Keratinocyte (primary cell): ENCODE results near the gene ASS1. TPM values are rescaled to one million over a fixed set of nuclear protein-coding genes. Genes with fewer than 3 reads are reported as not detected.
A peak's percentile ranks its signal among the peaks of the same experiment; 100 is the strongest.

Experiments
- DNase-seq: peaks from one replicate; pipeline ENCODE4 v3.0.0-alpha.2; 2011; ENCODE audit warnings: low read depth, missing footprints, low spot score
- FAIRE-seq: peaks from 2 replicates; lab custom pipeline; 2011; peaks lifted over from hg19 to GRCh38; lab: Jason Lieb, UNC
- H2AFZ ChIP-seq: 2 replicates; pipeline ENCODE4 v1.6.0; 2012; ENCODE audit warnings: low read length, control low read depth, inconsistent platforms; ENCODE audit not compliant: control insufficient read depth
- H3K27ac ChIP-seq: 2 replicates; pipeline ENCODE4 v1.5.1; 2011; ENCODE audit warnings: low read length; ENCODE audit not compliant: control insufficient read depth, insufficient read depth
- H3K27me3 ChIP-seq: 3 replicates; pipeline ENCODE4 v1.6.0; 2011; ENCODE audit warnings: low read length; ENCODE audit not compliant: control insufficient read depth, insufficient read depth; ENCODE audit errors: extremely low read depth
- H3K36me3 ChIP-seq, 2 experiments: 2 replicates in 1 of 2; 3 replicates in 1 of 2; pipeline ENCODE4 v1.5.1; 2011; ENCODE audit warnings: low read length in 2 of 2, mild to moderate bottlenecking in 1 of 2; ENCODE audit not compliant: control insufficient read depth in 2 of 2, insufficient read depth in 2 of 2; ENCODE audit errors: extremely low read depth in 1 of 2
- H3K4me1 ChIP-seq: 3 replicates; pipeline ENCODE4 v1.5.1; 2011; ENCODE audit warnings: low read length; ENCODE audit not compliant: control insufficient read depth, insufficient read depth; ENCODE audit errors: extremely low read depth
- H3K4me2 ChIP-seq: 3 replicates; pipeline ENCODE4 v1.6.0; 2011; ENCODE audit warnings: low read depth, low read length; ENCODE audit not compliant: control insufficient read depth, insufficient read depth; ENCODE audit errors: extremely low read depth
- H3K4me3 ChIP-seq, 3 experiments: fragments of 200-600 bp in 1 of 3; sonication (generic) in 1 of 3; 2 replicates in 2 of 3; 3 replicates in 1 of 3; pipeline ENCODE4 v1.5.1; 2011 to 2016; ENCODE audit warnings: low read length in 3 of 3, mild to moderate bottlenecking in 3 of 3, control low read depth in 2 of 3, inconsistent platforms in 1 of 3, low read depth in 1 of 3, mixed read lengths in 1 of 3, mixed run types in 1 of 3, moderate library complexity in 1 of 3; ENCODE audit not compliant: control insufficient read depth in 2 of 3, insufficient read depth in 2 of 3; ENCODE audit errors: extremely low read depth in 1 of 3
- H3K79me2 ChIP-seq: 2 replicates; pipeline ENCODE4 v1.6.0; 2012; ENCODE audit warnings: low read length; ENCODE audit not compliant: control insufficient read depth, insufficient read depth
- H3K9ac ChIP-seq: 3 replicates; pipeline ENCODE4 v1.6.0; 2011; ENCODE audit warnings: low read length; ENCODE audit not compliant: control insufficient read depth, insufficient read depth; ENCODE audit errors: extremely low read depth
- H3K9me1 ChIP-seq: 3 replicates; pipeline ENCODE4 v1.6.0; 2011; ENCODE audit warnings: low read length; ENCODE audit not compliant: control insufficient read depth, insufficient read depth; ENCODE audit errors: extremely low read depth
- H3K9me3 ChIP-seq: 2 replicates; pipeline ENCODE4 v1.5.1; 2012; ENCODE audit warnings: low read depth, low read length; ENCODE audit not compliant: control insufficient read depth
- H4K20me1 ChIP-seq: 3 replicates; pipeline ENCODE4 v1.6.0; 2011; ENCODE audit warnings: low read length; ENCODE audit not compliant: control insufficient read depth, insufficient read depth; ENCODE audit errors: extremely low read depth
- EZH2 ChIP-seq: IDR thresholded peaks from one replicate; pipeline ENCODE4 v1.6.1; 2012; ENCODE audit warnings: inconsistent platforms, mild to moderate bottlenecking, low read length, moderate library complexity
- dilution Hi-C: fragments of 300-500 bp; cut with MboI; formaldehyde crosslinking; loops from one replicate; pipeline ENCODE4 v1.7.0; 2020; ENCODE audit warnings: low sequenced_read_pairs; ENCODE audit not compliant: extremely low pct_ligation_motif_present
- polyA plus RNA-seq, 5 experiments: library from polyadenylated mRNA; depleted of rRNA in 3 of 5; stranded (reverse) in 3 of 5; stranded (forward) in 1 of 5; unstranded in 1 of 5; fragments of >200 nt; gene quantifications; 1 replicate in 1 of 5; 2 replicates in 3 of 5; 3 replicates in 1 of 5; pipeline versions ENCODE4 v1.2.1 to v1.2.3, GENCODE V29; 2011 to 2012; ENCODE audit warnings: missing spikeins in 2 of 5, low read depth in 1 of 5, low replicate concordance in 1 of 5
- TF ChIP-seq, protein P1 (sequence below), 3 experiments: IDR thresholded peaks in 1 of 3; conservative IDR thresholded peaks in 1 of 3; optimal IDR thresholded peaks in 1 of 3; 2 replicates in 2 of 3; 3 replicates in 1 of 3; pipeline versions ENCODE3 to v1.5.1; 2011; ENCODE audit warnings: low read length in 3 of 3, mild to moderate bottlenecking in 3 of 3, moderate library complexity in 2 of 3, control low read depth in 1 of 3, inconsistent platforms in 1 of 3; ENCODE audit not compliant: insufficient read depth in 2 of 3; ENCODE audit errors: extremely low read depth in 1 of 3

Gene ASS1
- polyA plus RNA-seq, 1 donor (not counting 4 experiments of a cell fraction or from before 2014, with no cell fraction given) = 52.4 TPM

DNA sequence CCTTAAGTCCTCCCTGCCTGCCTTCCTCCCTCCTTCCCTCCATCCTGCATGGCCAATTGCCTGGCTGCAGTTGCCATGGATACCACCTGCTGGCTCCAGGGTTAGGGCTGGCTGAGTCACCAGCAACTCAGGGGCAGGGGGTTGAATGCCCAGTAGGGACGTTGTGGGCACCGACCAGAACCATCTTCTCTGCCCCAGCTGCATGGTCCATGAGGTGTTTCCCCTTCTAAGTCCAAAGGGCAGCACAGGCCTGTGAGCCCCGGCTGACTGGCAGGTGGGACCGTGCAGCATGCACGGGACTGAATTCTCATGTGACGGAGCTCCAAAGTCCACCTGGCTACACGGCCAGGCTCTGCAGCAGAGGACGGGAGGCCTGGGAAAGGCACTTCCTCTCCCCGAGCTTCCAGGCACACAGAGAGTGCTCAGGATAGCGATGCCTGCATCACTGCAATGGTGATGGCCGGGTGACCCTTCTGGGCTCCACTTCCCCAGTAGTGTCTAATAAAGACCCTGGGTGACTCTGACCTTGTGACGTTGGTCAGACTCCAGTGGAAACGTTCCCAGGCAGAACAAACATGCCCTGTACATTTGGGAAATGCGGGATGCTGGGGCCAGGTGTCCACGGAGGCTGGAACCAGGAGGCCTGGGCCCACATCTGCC lies 5.7 kb downstream of the ASS1 start:
- no peak overlapping the region for H2AFZ ChIP-seq
- peak overlapping the region; percentile 12 for H3K4me2 ChIP-seq
- no peaks in the 10 kb centered on the region for H3K36me3 ChIP-seq
- H3K79me2 ChIP-seq = no peaks in the 10 kb centered on the region
- H3K4me1 ChIP-seq = peaks cover 43% of the 10 kb centered on the region
- H4K20me1 ChIP-seq = peaks cover 2% of the 10 kb centered on the region
- FAIRE-seq = no peak
- H3K27me3 ChIP-seq = peaks cover 19% of the 10 kb centered on the region
- TF ChIP-seq EZH2 = no peak
- TF ChIP-seq, protein P1, sequence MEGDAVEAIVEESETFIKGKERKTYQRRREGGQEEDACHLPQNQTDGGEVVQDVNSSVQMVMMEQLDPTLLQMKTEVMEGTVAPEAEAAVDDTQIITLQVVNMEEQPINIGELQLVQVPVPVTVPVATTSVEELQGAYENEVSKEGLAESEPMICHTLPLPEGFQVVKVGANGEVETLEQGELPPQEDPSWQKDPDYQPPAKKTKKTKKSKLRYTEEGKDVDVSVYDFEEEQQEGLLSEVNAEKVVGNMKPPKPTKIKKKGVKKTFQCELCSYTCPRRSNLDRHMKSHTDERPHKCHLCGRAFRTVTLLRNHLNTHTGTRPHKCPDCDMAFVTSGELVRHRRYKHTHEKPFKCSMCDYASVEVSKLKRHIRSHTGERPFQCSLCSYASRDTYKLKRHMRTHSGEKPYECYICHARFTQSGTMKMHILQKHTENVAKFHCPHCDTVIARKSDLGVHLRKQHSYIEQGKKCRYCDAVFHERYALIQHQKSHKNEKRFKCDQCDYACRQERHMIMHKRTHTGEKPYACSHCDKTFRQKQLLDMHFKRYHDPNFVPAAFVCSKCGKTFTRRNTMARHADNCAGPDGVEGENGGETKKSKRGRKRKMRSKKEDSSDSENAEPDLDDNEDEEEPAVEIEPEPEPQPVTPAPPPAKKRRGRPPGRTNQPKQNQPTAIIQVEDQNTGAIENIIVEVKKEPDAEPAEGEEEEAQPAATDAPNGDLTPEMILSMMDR (optimal IDR thresholded peaks at IDR 0.05 in 1 of 3, IDR thresholded peaks at IDR 0.05 in 1 of 3, conservative IDR thresholded peaks at IDR 0.05 in 1 of 3; ENCODE audit: extremely low read depth in 1 of 3, insufficient read depth in 2 of 3, low read length in 3 of 3) = no peak
- H3K27ac ChIP-seq = no peak overlapping the region
- H3K9me1 ChIP-seq = no peaks in the 10 kb centered on the region
- H3K9me3 ChIP-seq = no peaks in the 10 kb centered on the region
- no peak overlapping the region for H3K9ac ChIP-seq
- dilution Hi-C loops = no loop called here
- DNase-seq = no peak
- no peak overlapping the region for H3K4me3 ChIP-seq

DNA sequence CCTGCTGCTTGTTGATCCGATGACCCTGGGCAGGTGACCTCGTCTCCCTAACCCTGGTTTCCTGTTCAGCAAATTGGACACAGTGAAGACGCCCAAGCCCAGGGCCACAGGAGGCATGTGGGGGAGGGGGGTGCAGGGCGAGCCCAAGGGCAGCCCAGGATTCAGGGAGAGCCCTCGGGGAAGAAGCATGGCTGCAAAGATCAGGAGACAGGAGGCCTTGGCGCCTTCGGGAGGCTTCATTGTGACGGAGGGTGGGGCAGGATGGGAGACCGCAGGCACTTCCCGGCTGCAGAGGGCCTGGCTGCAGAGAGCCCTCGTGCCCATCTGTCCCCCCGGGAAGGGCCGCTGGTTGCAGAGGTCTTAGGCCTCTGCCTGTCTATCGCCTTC lies 6.2 kb downstream of the ASS1 start:
- Histone ChIP-seq H3K4me1 (peaks cover 38% of the 10 kb centered on the region), H3K9me1 (no peaks in the 10 kb centered on the region), H3K4me2 (peak overlapping the region; percentile 42), H3K9ac (no peak overlapping the region), H3K79me2 (no peaks in the 10 kb centered on the region), H3K4me3 (no peak overlapping the region), H3K36me3 (no peaks in the 10 kb centered on the region), H3K9me3 (no peaks in the 10 kb centered on the region), H3K27ac (no peak overlapping the region), H4K20me1 (peaks cover 2% of the 10 kb centered on the region), H2AFZ (no peak overlapping the region), H3K27me3 (peaks cover 19% of the 10 kb centered on the region)
- TF ChIP-seq EZH2 = no peak
- TF ChIP-seq, protein P1 (optimal IDR thresholded peaks at IDR 0.05 in 1 of 3, IDR thresholded peaks at IDR 0.05 in 1 of 3, conservative IDR thresholded peaks at IDR 0.05 in 1 of 3; ENCODE audit: extremely low read depth in 1 of 3, insufficient read depth in 2 of 3, low read length in 3 of 3) = no peak
- dilution Hi-C loops = no loop called here
- DNase-seq (no peak), FAIRE-seq (no peak)
